ENCODE results near the gene RFNG.

Gene RFNG

GRCh38 chr17:82023447-82024241 lies 28.0 kb downstream of the RFNG start:
- no peak for DNase-seq

- DNase-seq = peak; percentile 94
Observed at GRCh38 chr17:82022981-82023446, 28.6 kb downstream of the RFNG start, which contains the start of gene LRRC45. LRRC45 (plus strand) TSS chr17:82023305; CDS start chr17:82023644, 339 bp downstream.

GRCh38 chr17:82022310-82022980 lies 29.2 kb downstream of the RFNG start, which contains the start of gene CENPX:
CENPX (minus strand) TSS chr17:82022878; CDS start chr17:82022861, 17 bp downstream.
- DNase-seq = no peak

- no peak for DNase-seq
Observed at GRCh38 chr17:82021900-82022309, 29.7 kb downstream of the RFNG start.

GRCh38 chr17:82021107-82021899 lies 30.3 kb downstream of the RFNG start:
- peak; percentile 70 for DNase-seq

GRCh38 chr17:82020572-82021106 lies 31.0 kb downstream of the RFNG start:
- DNase-seq = no peak

GRCh38 chr17:82019690-82020571 lies 31.7 kb downstream of the RFNG start:
- peak; percentile 81 for DNase-seq

- DNase-seq = no peak
Observed at GRCh38 chr17:82018989-82019689, 32.5 kb downstream of the RFNG start.

GRCh38 chr17:82018152-82018988 lies 33.2 kb downstream of the RFNG start:
- DNase-seq = no peak

- no peak for DNase-seq
Observed at GRCh38 chr17:82017612-82018151, 33.9 kb downstream of the RFNG start.

- no peak for DNase-seq
Observed at GRCh38 chr17:82016875-82017459, 34.6 kb downstream of the RFNG start.

- DNase-seq = no peak
Observed at GRCh38 chr17:82016061-82016874, 35.3 kb downstream of the RFNG start.

GRCh38 chr17:82015311-82015971 lies 36.2 kb downstream of the RFNG start:
- DNase-seq = no peak

- DNase-seq = no peak
Observed at GRCh38 chr17:82014971-82015310, 36.7 kb downstream of the RFNG start.

- no peak for DNase-seq
Observed at GRCh38 chr17:82014432-82014831, 37.2 kb downstream of the RFNG start.

GRCh38 chr17:82013772-82014321 lies 37.8 kb downstream of the RFNG start:
- no peak for DNase-seq

GRCh38 chr17:82013341-82013740 lies 38.3 kb downstream of the RFNG start:
- no peak for DNase-seq

Data from 8988T (cell line).